Neural progenitor cell (in vitro differentiated cells): ENCODE data around the gene PTPN4. TPM values are rescaled to one million over a fixed set of nuclear protein-coding genes. Genes with fewer than 3 reads are reported as not detected.

Experiments
- DNase-seq: peaks from one replicate; pipeline ENCODE4 v3.0.0-alpha.2; 2016; ENCODE audit warnings: low spot score
- H2AFZ ChIP-seq: fragments of 200-600 bp; sonication (generic); replicated peaks from 2 replicates; pipeline ENCODE4 v1.6.1; 2016; ENCODE audit warnings: antibody characterized with exemption
- H3F3A ChIP-seq: fragments of 200-600 bp; sonication (generic); 2 replicates; pipeline ENCODE4 v1.6.1; 2016; ENCODE audit warnings: antibody characterized with exemption, low read depth
- H3K27ac ChIP-seq: fragments of 200-600 bp; sonication (generic); 2 replicates; pipeline ENCODE4 v1.5.1; 2016; ENCODE audit warnings: mild to moderate bottlenecking
- H3K27me3 ChIP-seq: fragments of 200-600 bp; sonication (generic); 2 replicates; pipeline ENCODE4 v1.6.1; 2016; ENCODE audit warnings: mild to moderate bottlenecking, moderate library complexity
- H3K36me3 ChIP-seq: fragments of 200-600 bp; sonication (generic); 2 replicates; pipeline ENCODE4 v1.5.1; 2016
- H3K4me1 ChIP-seq: fragments of 200-600 bp; sonication (generic); 2 replicates; pipeline ENCODE4 v1.6.1; 2016; ENCODE audit warnings: mixed run types
- H3K4me2 ChIP-seq: fragments of 200-600 bp; sonication (generic); 2 replicates; pipeline ENCODE4 v1.6.1; 2016
- H3K4me3 ChIP-seq: fragments of 200-600 bp; sonication (generic); 2 replicates; pipeline ENCODE4 v1.5.1; 2016
- H3K79me2 ChIP-seq: fragments of 200-600 bp; sonication (generic); 2 replicates; pipeline ENCODE4 v1.6.1; 2016; ENCODE audit warnings: low read depth
- H3K9ac ChIP-seq: fragments of 200-600 bp; sonication (generic); 2 replicates; pipeline ENCODE4 v1.6.1; 2016
- H3K9me3 ChIP-seq: fragments of 200-600 bp; sonication (generic); 2 replicates; pipeline ENCODE4 v1.5.1; 2016; ENCODE audit warnings: low read depth
- H4K20me1 ChIP-seq: fragments of 200-600 bp; sonication (generic); 2 replicates; pipeline ENCODE4 v1.6.1; 2016; ENCODE audit warnings: low read depth
- H3K27ac Mint-ChIP-seq: 3 replicates; pipeline ENCODE4 v1.8.0; 2021; ENCODE audit warnings: mixed read lengths
- H3K27me3 Mint-ChIP-seq: 2 replicates; pipeline ENCODE4 v1.8.0; 2022; ENCODE audit warnings: low read depth, mild to moderate bottlenecking, inconsistent platforms, moderate library complexity, mixed read lengths; ENCODE audit not compliant: insufficient read depth
- H3K36me3 Mint-ChIP-seq: 3 replicates; pipeline ENCODE4 v1.8.0; 2021; ENCODE audit warnings: mixed read lengths
- H3K4me1 Mint-ChIP-seq: 3 replicates; pipeline ENCODE4 v1.8.0; 2021; ENCODE audit warnings: mixed read lengths
- H3K4me3 Mint-ChIP-seq: 3 replicates; pipeline ENCODE4 v1.8.0; 2021; ENCODE audit warnings: mild to moderate bottlenecking, moderate library complexity, mixed read lengths
- H3K9me3 Mint-ChIP-seq: 3 replicates; pipeline ENCODE4 v1.8.0; 2020; ENCODE audit warnings: mixed read lengths
- CTCF ChIP-seq: fragments of 200-600 bp; sonication (generic); IDR thresholded peaks from 2 replicates; pipeline ENCODE4 v1.5.1; 2017; ENCODE audit warnings: antibody characterized with exemption, mild to moderate bottlenecking
- EZH2 ChIP-seq: fragments of 200-600 bp; sonication (generic); IDR thresholded peaks from 2 replicates; pipeline ENCODE4 v1.6.1; 2017; ENCODE audit warnings: antibody characterized with exemption, mild to moderate bottlenecking, moderate library complexity
- EZH2phosphoT487 ChIP-seq: fragments of 200-600 bp; sonication (generic); IDR thresholded peaks from 2 replicates; pipeline ENCODE4 v1.6.1; 2017; ENCODE audit warnings: antibody characterized with exemption
- total RNA-seq: library from RNA; depleted of rRNA; stranded (reverse); fragments of >200 nt; gene quantifications from 2 replicates; pipeline ENCODE4 v1.2.3, GENCODE V29; 2015; ENCODE audit warnings: low replicate concordance

PTPN4 gene
- total RNA-seq, 1 donor from 2014 or later = 51.8 TPM

GRCh38 chr2:119749477-119750012, 10.2 kb upstream of the PTPN4 start:
- no peak overlapping the region for H3K27ac Mint-ChIP-seq
- no peaks in the 10 kb centered on the region for H3K36me3 ChIP-seq
- no peak overlapping the region for H3K4me3 ChIP-seq
- H3F3A ChIP-seq = no peaks in the 10 kb centered on the region
- no peaks in the 10 kb centered on the region for H4K20me1 ChIP-seq
- H3K9me3 ChIP-seq = no peaks in the 10 kb centered on the region
- TF ChIP-seq EZH2phosphoT487 (no peak), EZH2 (no peak), CTCF (no peak)
- H3K27me3 Mint-ChIP-seq = peaks cover 4% of the 10 kb centered on the region
- no peaks in the 10 kb centered on the region for H3K36me3 Mint-ChIP-seq
- no peak overlapping the region for H3K9ac ChIP-seq
- DNase-seq = no peak
- H3K4me1 Mint-ChIP-seq = peaks cover 17% of the 10 kb centered on the region
- H3K4me2 ChIP-seq = no peak overlapping the region
- H2AFZ ChIP-seq = no peak overlapping the region
- H3K4me1 ChIP-seq = peaks cover 15% of the 10 kb centered on the region
- no peaks in the 10 kb centered on the region for H3K79me2 ChIP-seq
- no peaks in the 10 kb centered on the region for H3K27me3 ChIP-seq
- no peaks in the 10 kb centered on the region for H3K9me3 Mint-ChIP-seq
- H3K27ac ChIP-seq = no peak overlapping the region
- H3K4me3 Mint-ChIP-seq = no peak overlapping the region

- no peaks in the 10 kb centered on the region for H3F3A ChIP-seq
- no peak overlapping the region for H3K27ac ChIP-seq
- H3K36me3 Mint-ChIP-seq = no peaks in the 10 kb centered on the region
- H3K27me3 Mint-ChIP-seq = peaks cover 4% of the 10 kb centered on the region
- no peaks in the 10 kb centered on the region for H3K79me2 ChIP-seq
- H3K27me3 ChIP-seq = no peaks in the 10 kb centered on the region
- DNase-seq = no peak
- H3K4me3 Mint-ChIP-seq = no peak overlapping the region
- H3K9me3 Mint-ChIP-seq = no peaks in the 10 kb centered on the region
- H3K4me1 Mint-ChIP-seq = peaks cover 10% of the 10 kb centered on the region
- H4K20me1 ChIP-seq = no peaks in the 10 kb centered on the region
- H3K9me3 ChIP-seq = no peaks in the 10 kb centered on the region
- H3K4me2 ChIP-seq = no peak overlapping the region
- H3K27ac Mint-ChIP-seq = no peak overlapping the region
- peaks cover 8% of the 10 kb centered on the region for H3K4me1 ChIP-seq
- no peak overlapping the region for H3K9ac ChIP-seq
- H3K4me3 ChIP-seq = no peak overlapping the region
- no peak overlapping the region for H2AFZ ChIP-seq
- TF ChIP-seq EZH2phosphoT487 (no peak), CTCF (no peak), EZH2 (no peak)
- H3K36me3 ChIP-seq = no peaks in the 10 kb centered on the region
These were observed 8.0 kb upstream of the PTPN4 start for GRCh38 chr2:119751706-119752105.

- H3K4me3 Mint-ChIP-seq = no peak overlapping the region
- H3K27me3 Mint-ChIP-seq = no peaks in the 10 kb centered on the region
- no peaks in the 10 kb centered on the region for H3K4me1 Mint-ChIP-seq
- Histone ChIP-seq H3K27ac (no peak overlapping the region), H3K9me3 (no peaks in the 10 kb centered on the region), H3K79me2 (no peaks in the 10 kb centered on the region), H3K4me1 (no peaks in the 10 kb centered on the region), H2AFZ (peak overlapping the region; percentile 90), H3K4me2 (no peak overlapping the region), H4K20me1 (no peaks in the 10 kb centered on the region), H3F3A (peaks cover 2% of the 10 kb centered on the region), H3K4me3 (no peak overlapping the region), H3K9ac (no peak overlapping the region), H3K36me3 (no peaks in the 10 kb centered on the region), H3K27me3 (no peaks in the 10 kb centered on the region)
- no peaks in the 10 kb centered on the region for H3K36me3 Mint-ChIP-seq
- no peaks in the 10 kb centered on the region for H3K9me3 Mint-ChIP-seq
- peak; percentile 61 for DNase-seq
- H3K27ac Mint-ChIP-seq = no peak overlapping the region
- TF ChIP-seq EZH2phosphoT487 = no peak
- peak; percentile 68 for TF ChIP-seq CTCF
- TF ChIP-seq EZH2 = no peak
These were observed 6.4 kb upstream of the PTPN4 start for GRCh38 chr2:119753041-119753929.
